ENCODE results near the gene GCDH.
A peak's percentile ranks its signal among the peaks of the same experiment; 100 is the strongest.

The GCDH gene

DNA sequence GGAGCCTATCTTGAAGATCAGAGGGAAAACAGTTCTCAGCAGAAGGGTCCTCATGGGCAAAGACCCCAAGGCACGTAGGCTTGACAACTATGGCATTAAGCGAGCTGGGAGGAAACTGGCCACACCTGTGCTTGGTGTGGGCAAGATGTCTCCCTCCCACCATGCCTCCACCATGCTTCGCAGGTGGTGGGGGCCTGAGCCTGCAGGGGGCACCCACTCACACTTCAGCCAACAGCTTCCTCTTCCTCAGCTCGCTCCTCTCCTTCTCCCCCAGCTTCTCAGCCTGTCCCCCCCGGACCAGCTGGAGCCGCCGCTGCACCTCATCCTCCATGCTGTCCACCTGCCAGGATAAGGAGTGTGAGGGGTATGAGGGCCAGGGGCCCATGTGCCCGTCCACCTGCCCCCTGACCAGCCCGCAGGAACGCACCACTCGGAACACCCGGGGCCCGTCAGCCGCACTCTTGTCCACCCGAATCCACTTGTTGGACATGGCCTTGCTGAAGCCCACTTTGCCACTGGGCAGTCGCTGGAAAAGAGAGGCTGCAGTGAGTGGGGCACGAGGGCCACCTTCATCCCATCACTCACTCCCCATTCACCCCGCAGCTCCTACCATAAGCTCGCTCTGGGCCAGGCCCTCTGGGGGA, 39.2 kb downstream of the GCDH start:
- ChIA-PET POLR2A (no interaction called here), CTCF (interaction anchor here (1.0 to 1.6 kb wide), 4 partner anchors 13 to 35 kb away, joined by 3 to 6 read pairs (median 4); no protein-coding TSS in a partner anchor)
- TF ChIP-seq, protein P1, sequence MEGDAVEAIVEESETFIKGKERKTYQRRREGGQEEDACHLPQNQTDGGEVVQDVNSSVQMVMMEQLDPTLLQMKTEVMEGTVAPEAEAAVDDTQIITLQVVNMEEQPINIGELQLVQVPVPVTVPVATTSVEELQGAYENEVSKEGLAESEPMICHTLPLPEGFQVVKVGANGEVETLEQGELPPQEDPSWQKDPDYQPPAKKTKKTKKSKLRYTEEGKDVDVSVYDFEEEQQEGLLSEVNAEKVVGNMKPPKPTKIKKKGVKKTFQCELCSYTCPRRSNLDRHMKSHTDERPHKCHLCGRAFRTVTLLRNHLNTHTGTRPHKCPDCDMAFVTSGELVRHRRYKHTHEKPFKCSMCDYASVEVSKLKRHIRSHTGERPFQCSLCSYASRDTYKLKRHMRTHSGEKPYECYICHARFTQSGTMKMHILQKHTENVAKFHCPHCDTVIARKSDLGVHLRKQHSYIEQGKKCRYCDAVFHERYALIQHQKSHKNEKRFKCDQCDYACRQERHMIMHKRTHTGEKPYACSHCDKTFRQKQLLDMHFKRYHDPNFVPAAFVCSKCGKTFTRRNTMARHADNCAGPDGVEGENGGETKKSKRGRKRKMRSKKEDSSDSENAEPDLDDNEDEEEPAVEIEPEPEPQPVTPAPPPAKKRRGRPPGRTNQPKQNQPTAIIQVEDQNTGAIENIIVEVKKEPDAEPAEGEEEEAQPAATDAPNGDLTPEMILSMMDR (IDR thresholded peaks at IDR 0.05; ENCODE audit: control extremely low read depth, extremely low read depth, low read depth, missing control alignments): no peak
- no peak for DNase-seq (ENCODE audit: extremely low spot score)

DNA sequence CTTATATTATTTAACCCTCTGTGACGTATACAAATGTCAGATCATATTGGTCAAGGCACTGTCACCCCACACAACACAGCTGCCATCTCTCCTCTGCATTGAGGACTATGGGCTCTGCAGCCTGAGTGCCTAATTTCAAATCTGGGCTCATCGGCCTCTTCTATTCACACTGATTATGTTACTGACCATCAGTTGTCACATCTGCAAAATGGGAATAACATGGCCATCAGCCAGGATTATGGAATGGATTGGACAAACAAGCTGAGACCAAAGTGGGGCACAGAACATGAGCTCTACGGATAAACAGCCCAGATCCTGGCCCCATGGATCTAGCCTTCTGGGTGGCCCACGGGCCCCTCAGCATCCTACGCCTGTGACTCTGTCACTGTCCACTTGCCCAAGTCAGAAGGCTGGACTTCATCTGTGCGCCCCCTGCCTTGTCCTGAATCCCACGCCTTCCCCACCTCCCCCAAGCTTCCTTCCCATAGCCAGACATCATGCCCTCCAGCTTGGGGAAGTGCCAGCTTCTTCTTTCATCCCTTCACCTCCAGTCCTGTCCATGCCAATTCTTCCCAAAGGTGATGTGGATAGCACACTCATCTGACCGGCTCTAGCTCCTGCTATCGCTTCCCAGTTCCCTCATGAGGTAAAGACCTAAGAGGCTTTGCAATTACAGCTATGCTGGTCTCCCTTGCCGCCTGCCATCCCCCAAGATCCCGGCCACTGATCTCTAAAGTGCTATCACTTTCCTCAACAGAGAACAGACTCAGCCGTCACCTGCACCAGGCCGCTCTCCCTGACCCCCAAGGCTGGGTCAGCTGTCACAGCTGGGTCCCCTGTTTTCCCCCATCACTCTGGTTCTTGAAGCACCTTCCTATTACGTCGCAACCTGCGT, 41.7 kb downstream of the GCDH start:
- TF ChIP-seq, protein P1 (IDR thresholded peaks at IDR 0.05; ENCODE audit: control extremely low read depth, extremely low read depth, low read depth, missing control alignments): no peak
- DNase-seq (ENCODE audit: extremely low spot score): no peak
- CTCF ChIA-PET: interaction anchor here (1.1 to 2.1 kb wide), 10 partner anchors 11 to 175 kb away, joined by 3 to 9 read pairs (median 4); partner anchors contain the start of genes GCDH and SYCE2
- POLR2A ChIA-PET: interaction anchor here (0.6 to 1.5 kb wide), 3 partner anchors 28 to 172 kb away, joined by 3 to 5 read pairs (median 4); no protein-coding TSS in a partner anchor

DNA sequence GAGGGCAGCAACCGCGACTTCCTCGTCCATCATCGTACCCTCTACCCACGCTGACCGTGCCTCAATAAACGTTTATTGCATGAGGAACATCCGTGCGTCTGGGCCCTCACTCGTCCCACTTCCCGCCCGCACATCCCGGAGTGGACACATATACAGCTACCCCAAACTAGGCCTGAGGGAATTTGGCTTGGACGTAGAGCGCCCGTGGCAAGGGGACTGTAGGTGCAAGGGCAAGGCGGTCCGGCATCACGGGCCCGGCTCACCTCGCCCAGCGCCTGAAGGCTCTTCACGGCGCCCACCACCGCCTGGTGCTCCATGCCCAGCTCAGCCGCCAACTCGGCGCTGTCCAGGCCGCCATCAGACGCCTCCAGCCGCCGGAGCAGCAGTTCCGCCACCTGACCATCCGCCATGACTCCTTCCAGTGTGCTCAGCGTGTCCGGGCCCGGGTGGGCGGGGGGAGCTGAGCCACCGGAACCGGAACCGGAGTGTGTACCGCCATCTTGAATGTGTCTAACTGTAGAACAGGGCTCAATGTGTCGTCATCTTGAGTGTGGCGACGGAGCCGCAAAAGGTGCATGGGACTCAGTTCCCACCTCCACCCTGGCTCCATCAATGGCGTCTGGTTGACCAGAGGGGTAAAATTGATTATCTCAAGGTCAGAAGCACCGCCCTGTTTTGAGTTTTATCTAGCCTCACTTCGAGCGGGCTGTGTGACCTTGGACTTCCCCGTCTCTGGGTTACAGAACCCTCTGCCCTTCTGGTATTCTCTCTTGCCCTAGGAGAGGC, 42.5 kb downstream of the GCDH start, which contains the start of gene FARSA:
Gene FARSA, minus strand, starts transcription at position 425 of the 786 bp plus-strand sequence. Its CDS starts 15 bp downstream, at position 410.
- CTCF ChIA-PET: interaction anchor here (1.1 to 2.1 kb wide), 9 partner anchors 12 to 171 kb away, joined by 3 to 9 read pairs (median 3); partner anchors contain the start of genes GCDH and SYCE2
- POLR2A ChIA-PET: interaction anchor here (0.5 to 1.5 kb wide), 4 partner anchors 10 to 171 kb away, joined by 3 to 5 read pairs (median 4); no protein-coding TSS in a partner anchor
- TF ChIP-seq, protein P1 (IDR thresholded peaks at IDR 0.05; ENCODE audit: control extremely low read depth, extremely low read depth, low read depth, missing control alignments): no peak
- DNase-seq (ENCODE audit: extremely low spot score): peak; percentile 93

DNA sequence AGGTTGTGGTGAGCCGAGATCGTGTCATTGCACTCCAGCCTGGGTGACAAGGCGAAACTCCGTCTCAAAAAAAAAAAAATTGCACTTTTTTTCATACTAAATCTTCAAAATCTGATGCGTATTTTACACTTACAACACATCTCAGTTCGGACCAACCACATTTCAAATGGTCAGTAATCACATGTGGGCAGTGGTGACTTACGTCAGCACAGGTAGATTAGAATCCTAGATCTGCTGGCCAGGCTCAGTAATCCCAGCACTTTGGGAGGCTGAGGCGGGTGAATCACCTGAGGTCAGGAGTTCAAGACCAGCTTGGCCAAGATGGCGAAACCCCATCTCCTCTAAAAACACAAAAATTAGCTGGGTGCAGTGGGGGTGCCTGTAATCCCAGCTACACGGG, 44.1 kb downstream of the GCDH start:
- POLR2A ChIA-PET: interaction anchor here (0.6 to 0.7 kb wide), 2 partner anchors 24 to 27 kb away, joined by 3 to 13 read pairs; no protein-coding TSS in a partner anchor
- CTCF ChIA-PET: interaction anchor here (1.6 kb wide), 1 partner anchor 30 kb away, joined by 5 read pairs; no protein-coding TSS in a partner anchor
- DNase-seq (ENCODE audit: extremely low spot score): no peak
- TF ChIP-seq, protein P1 (IDR thresholded peaks at IDR 0.05; ENCODE audit: control extremely low read depth, extremely low read depth, low read depth, missing control alignments): no peak

DNA sequence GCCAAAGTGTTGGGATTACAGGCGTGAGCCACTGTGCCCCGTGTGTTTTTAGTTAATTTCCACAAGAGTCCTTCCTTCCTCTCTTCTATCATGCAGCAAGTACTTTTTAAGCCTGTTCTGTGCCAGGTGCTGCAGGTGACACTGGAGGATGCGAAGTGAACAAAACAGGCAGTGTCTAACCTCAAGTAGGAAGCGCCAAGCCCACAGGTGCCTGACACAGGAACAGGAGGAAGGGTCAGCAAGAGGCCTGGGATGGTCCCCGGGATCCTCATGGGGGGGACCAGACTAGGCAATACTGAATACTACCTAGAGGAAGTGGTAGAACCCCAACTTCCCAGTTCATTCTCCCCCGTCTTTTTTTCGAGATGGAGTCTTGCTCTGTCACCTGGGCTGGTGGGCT, 45.6 kb downstream of the GCDH start:
- CTCF ChIA-PET: interaction anchor here (1.6 kb wide), 1 partner anchor 29 kb away, joined by 5 read pairs; no protein-coding TSS in a partner anchor
- DNase-seq (ENCODE audit: extremely low spot score): no peak
- TF ChIP-seq, protein P1 (IDR thresholded peaks at IDR 0.05; ENCODE audit: control extremely low read depth, extremely low read depth, low read depth, missing control alignments): no peak
- POLR2A ChIA-PET: no interaction called here
